GM19468 (cell line): Measurements from ENCODE around the gene MOK.
"Not testable (repeated sequence)": the region's sequence is repeated elsewhere in the genome, so short reads cannot be mapped to it uniquely, and the experiment has no call there.

Experiments used
- ATAC-seq: cut with Tn5 transposase; IDR thresholded peaks from one replicate; pipeline ENCODE4 v1.9.1; 2021; ENCODE audit warnings: mild to moderate bottlenecking, moderate library complexity, moderate number of reproducible peaks; ENCODE audit not compliant: unreplicated experiment; ENCODE audit errors: extremely low read depth

Gene MOK

GRCh38 chr14:102304611-102305506 is at the start of gene MOK:
Gene MOK, minus strand, starts transcription at chr14:102305164. Its CDS starts 196 bp downstream, at chr14:102304968.
- ATAC-seq = peak; percentile 66

DNA sequence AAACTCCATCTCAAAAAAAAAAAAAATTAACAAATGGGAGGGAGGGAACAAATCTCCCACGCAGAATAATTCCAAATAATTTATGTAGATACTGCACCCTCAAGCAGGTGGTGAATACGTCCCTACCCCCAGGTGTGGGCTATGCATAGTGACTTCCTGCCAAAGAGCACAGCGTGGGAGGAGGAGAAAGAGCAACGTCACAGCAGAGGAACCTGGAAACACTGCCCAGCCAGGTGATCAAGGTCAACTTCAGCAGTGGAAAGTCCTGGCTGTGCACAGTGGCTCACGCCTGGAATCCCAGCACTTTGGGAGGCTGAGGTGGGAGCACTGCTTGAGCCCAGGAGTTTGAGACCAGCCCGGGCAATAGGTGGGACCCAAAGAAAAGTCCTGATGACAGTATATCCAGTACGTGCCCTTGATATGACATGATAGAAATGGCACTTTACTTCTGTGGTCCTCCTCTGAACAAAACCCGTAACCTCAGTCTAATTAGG is 48.2 kb upstream of the MOK start:
- ATAC-seq = no peak

GRCh38 chr14:102352213-102352612 is 47.2 kb upstream of the MOK start:
- ATAC-seq = no peak

- not testable (repeated sequence) for ATAC-seq
Measured at GRCh38 chr14:102351593-102351992, 46.6 kb upstream of the MOK start.

DNA sequence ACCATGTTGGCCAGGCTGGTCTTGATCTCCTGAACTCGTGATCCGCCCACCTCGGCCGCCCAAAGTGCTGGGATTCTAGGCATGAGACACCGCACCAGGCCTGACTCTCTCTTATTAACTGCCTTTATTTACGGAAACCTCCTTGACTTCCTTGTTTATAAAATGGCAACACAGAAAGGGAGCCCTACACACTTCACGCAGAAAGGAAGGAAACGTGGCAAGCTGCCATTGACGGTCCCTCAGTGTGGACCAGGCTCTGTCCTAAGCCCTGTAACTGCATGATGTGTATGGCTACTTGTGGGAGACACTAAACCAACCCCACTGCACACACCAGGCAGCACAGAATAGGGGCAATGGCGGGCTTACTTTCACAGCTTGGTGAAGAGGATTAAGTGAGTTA is 46.1 kb upstream of the MOK start:
- ATAC-seq = no peak

GRCh38 chr14:102348376-102348775 is 43.4 kb upstream of the MOK start:
- ATAC-seq = no peak

GRCh38 chr14:102346645-102347044 is 41.7 kb upstream of the MOK start:
- no peak for ATAC-seq

DNA sequence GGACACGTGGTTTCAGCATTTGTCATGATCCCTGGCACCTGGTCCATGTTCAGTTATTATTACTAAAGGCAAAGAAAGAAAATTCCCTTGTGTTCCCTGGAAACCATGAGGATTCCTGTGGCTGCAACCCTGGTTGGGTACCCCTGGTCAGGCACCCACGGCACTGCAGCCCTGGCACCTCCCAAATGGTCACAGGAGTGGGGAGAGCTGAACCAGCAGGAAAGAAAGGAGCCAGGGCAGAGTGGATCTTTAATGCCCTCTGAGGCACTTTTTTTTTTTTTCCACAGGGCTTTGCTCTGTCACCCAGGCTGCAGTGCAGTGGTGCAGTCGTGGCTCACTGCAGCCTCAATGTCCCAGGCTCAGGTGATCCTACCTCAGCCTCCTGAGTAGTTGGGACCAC is 40.3 kb upstream of the MOK start:
- ATAC-seq = no peak

GRCh38 chr14:102344485-102344884 is 39.5 kb upstream of the MOK start:
- ATAC-seq = no peak

- ATAC-seq = no peak
Measured at GRCh38 chr14:102344084-102344483, 39.1 kb upstream of the MOK start.

- ATAC-seq = no peak
Measured at GRCh38 chr14:102342238-102342637, 37.3 kb upstream of the MOK start.

GRCh38 chr14:102341566-102341965 is 36.6 kb upstream of the MOK start:
- ATAC-seq = no peak

- no peak for ATAC-seq
Measured at GRCh38 chr14:102338724-102339123, 33.8 kb upstream of the MOK start.

DNA sequence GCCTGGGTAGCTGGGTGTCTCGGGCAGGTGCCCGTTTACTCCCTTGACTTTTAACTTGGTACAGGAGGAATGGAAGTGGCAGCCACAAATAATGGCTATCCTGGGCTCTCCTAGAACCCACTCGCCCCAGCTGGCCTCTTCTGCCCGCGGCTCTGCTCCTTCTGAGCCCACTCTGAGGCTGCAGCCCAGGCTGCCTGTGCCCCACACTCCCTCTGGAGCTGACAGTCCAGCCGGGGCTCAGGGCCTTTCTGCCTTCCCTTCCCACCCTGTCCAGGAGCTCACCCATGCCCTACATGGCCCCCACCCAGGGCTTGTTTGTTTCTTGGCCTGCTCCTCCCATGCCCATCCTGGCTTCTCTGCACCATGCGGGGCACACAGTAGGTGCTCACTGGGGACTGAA is 30.2 kb upstream of the MOK start:
- ATAC-seq = no peak

- ATAC-seq = no peak
Measured at GRCh38 chr14:102333795-102334705, 29.1 kb upstream of the MOK start.

DNA sequence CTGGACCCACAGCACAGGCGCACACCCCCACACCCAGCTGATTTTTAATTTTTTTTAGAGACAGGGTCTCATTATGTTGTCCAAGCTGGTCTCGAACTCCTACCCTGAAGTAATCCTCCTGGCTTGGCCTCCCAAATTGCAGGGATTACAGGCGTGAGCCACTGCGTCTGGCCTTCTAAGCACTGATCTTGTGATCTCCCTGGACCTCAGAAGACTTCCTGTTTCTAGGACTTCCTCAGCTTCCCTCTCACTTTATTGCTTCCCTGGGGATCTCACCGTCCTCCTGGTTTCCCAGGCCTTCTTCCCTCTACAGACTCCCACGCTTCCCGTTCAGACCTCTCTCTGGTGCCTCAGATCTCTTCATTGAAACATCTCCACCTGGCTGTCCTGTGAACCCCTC is 28.4 kb upstream of the MOK start:
- no peak for ATAC-seq

- ATAC-seq = no peak
Measured at GRCh38 chr14:102330806-102331205, 25.8 kb upstream of the MOK start.

- ATAC-seq = not testable (repeated sequence)
Measured at GRCh38 chr14:102329381-102329780, 24.4 kb upstream of the MOK start.

DNA sequence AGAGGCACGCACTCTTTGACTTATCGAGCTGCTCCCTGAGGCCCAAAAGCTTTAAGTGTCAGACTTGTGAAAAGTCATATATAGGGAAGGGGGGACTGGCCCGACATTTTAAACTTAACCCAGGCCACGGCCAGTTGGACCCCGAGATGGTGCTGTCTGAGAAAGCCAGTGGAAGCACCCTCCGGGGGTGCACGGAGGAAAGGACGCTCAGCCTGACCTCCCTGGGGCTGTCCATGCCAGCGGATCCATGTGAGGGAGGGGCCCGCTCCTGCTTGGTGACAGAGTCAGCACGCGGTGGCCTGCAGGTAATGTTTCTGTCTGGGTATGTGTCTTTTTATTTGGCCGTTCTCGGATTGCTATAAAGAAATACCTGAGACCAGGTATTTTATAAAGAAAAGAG is 21.6 kb upstream of the MOK start:
- no peak for ATAC-seq

DNA sequence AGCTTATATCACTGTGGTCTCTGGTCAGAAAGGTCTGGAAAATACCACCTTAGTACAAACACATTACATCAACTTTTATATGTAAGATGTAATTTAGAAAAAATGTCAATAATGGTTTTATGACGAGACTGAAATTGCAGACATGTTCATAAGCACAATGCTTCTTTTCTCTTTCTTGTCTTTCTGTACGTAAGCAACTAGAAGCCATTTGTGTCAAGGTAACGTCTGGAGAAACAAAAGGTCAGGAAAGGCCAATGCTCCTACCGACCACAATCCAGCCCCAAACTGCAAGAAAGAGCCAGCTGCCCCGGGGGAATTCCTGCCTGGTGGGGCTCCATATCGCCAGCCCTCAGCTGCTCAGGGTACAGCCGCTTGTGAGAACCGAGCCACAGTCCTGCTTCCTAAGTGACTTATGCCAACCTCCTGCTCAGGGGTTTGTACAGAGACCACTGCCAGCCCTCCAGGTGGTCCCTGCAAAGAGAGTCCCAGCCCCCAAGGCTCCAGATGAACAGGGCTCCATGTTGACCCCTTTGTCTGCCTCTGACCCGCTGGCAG is 20.9 kb upstream of the MOK start:
- no peak for ATAC-seq

GRCh38 chr14:102323102-102323501 is 18.1 kb upstream of the MOK start:
- ATAC-seq = no peak
